ENCODE measurements around the gene TMEM175. TPM values are rescaled to one million over a fixed set of nuclear protein-coding genes. Genes with fewer than 3 reads are reported as not detected.

Gene TMEM175
- total RNA-seq, 2 donors from 2014 or later, result 36.9 to 43.6 TPM

GRCh38 chr4:957581-958313, 25.5 kb downstream of the TMEM175 start:
- no peak overlapping the region for H3K4me3 Mint-ChIP-seq
- peak overlapping the region; percentile 29 for H3K27ac Mint-ChIP-seq
- no peak for ATAC-seq
- H3K27me3 Mint-ChIP-seq, result no peaks in the 10 kb centered on the region
- no peak for DNase-seq
- no peaks in the 10 kb centered on the region for H3K9me3 ChIP-seq (ENCODE audit: control insufficient read depth, low read length, poor library complexity, severe bottlenecking)
- H3K4me1 Mint-ChIP-seq, result peaks cover 2% of the 10 kb centered on the region
- no peaks in the 10 kb centered on the region for H3K36me3 Mint-ChIP-seq (ENCODE audit: low read depth)

GRCh38 chr4:958314-958665, 26.0 kb downstream of the TMEM175 start:
- H3K36me3 Mint-ChIP-seq (ENCODE audit: low read depth), result no peaks in the 10 kb centered on the region
- DNase-seq (no peak), ATAC-seq (no peak)
- H3K27ac Mint-ChIP-seq, result no peak overlapping the region
- H3K9me3 ChIP-seq (ENCODE audit: control insufficient read depth, low read length, poor library complexity, severe bottlenecking), result no peaks in the 10 kb centered on the region
- H3K27me3 Mint-ChIP-seq, result no peaks in the 10 kb centered on the region
- no peak overlapping the region for H3K4me3 Mint-ChIP-seq
- peaks cover 2% of the 10 kb centered on the region for H3K4me1 Mint-ChIP-seq

- DNase-seq, result no peak
- Mint-ChIP-seq H3K27ac (no peak overlapping the region), H3K27me3 (no peaks in the 10 kb centered on the region), H3K4me1 (peaks cover 2% of the 10 kb centered on the region), H3K36me3 (ENCODE audit: low read depth) (no peaks in the 10 kb centered on the region), H3K4me3 (no peak overlapping the region)
- ATAC-seq, result no peak
- no peaks in the 10 kb centered on the region for H3K9me3 ChIP-seq (ENCODE audit: control insufficient read depth, low read length, poor library complexity, severe bottlenecking)
Measured at GRCh38 chr4:958696-959337, 26.6 kb downstream of the TMEM175 start.

- Mint-ChIP-seq H3K36me3 (ENCODE audit: low read depth) (no peaks in the 10 kb centered on the region), H3K27me3 (no peaks in the 10 kb centered on the region), H3K27ac (no peak overlapping the region), H3K4me1 (peaks cover 2% of the 10 kb centered on the region), H3K4me3 (no peak overlapping the region)
- DNase-seq (no peak), ATAC-seq (no peak)
- no peaks in the 10 kb centered on the region for H3K9me3 ChIP-seq (ENCODE audit: control insufficient read depth, low read length, poor library complexity, severe bottlenecking)
Measured at GRCh38 chr4:959338-960139, 27.3 kb downstream of the TMEM175 start.

- Mint-ChIP-seq H3K4me3 (no peak overlapping the region), H3K36me3 (ENCODE audit: low read depth) (no peaks in the 10 kb centered on the region), H3K4me1 (peaks cover 2% of the 10 kb centered on the region), H3K27ac (no peak overlapping the region), H3K27me3 (no peaks in the 10 kb centered on the region)
- no peaks in the 10 kb centered on the region for H3K9me3 ChIP-seq (ENCODE audit: control insufficient read depth, low read length, poor library complexity, severe bottlenecking)
- no peak for ATAC-seq
- no peak for DNase-seq
Measured at GRCh38 chr4:960140-960635, 27.9 kb downstream of the TMEM175 start.

GRCh38 chr4:960636-961350, 28.5 kb downstream of the TMEM175 start:
- ATAC-seq, result no peak
- Mint-ChIP-seq H3K27me3 (no peaks in the 10 kb centered on the region), H3K36me3 (ENCODE audit: low read depth) (no peaks in the 10 kb centered on the region), H3K4me3 (no peak overlapping the region), H3K27ac (no peak overlapping the region), H3K4me1 (peaks cover 2% of the 10 kb centered on the region)
- no peaks in the 10 kb centered on the region for H3K9me3 ChIP-seq (ENCODE audit: control insufficient read depth, low read length, poor library complexity, severe bottlenecking)
- DNase-seq, result no peak

GRCh38 chr4:961351-962230, 29.3 kb downstream of the TMEM175 start:
- peaks cover 2% of the 10 kb centered on the region for H3K4me1 Mint-ChIP-seq
- ATAC-seq (no peak), DNase-seq (no peak)
- no peak overlapping the region for H3K27ac Mint-ChIP-seq
- H3K27me3 Mint-ChIP-seq, result no peaks in the 10 kb centered on the region
- no peaks in the 10 kb centered on the region for H3K9me3 ChIP-seq (ENCODE audit: control insufficient read depth, low read length, poor library complexity, severe bottlenecking)
- no peaks in the 10 kb centered on the region for H3K36me3 Mint-ChIP-seq (ENCODE audit: low read depth)
- no peak overlapping the region for H3K4me3 Mint-ChIP-seq

- no peaks in the 10 kb centered on the region for H3K4me1 Mint-ChIP-seq
- DNase-seq (no peak), ATAC-seq (no peak)
- H3K27ac Mint-ChIP-seq, result no peak overlapping the region
- H3K4me3 Mint-ChIP-seq, result no peak overlapping the region
- no peaks in the 10 kb centered on the region for H3K36me3 Mint-ChIP-seq (ENCODE audit: low read depth)
- H3K27me3 Mint-ChIP-seq, result no peaks in the 10 kb centered on the region
- no peaks in the 10 kb centered on the region for H3K9me3 ChIP-seq (ENCODE audit: control insufficient read depth, low read length, poor library complexity, severe bottlenecking)
Measured at GRCh38 chr4:962231-963208, 30.3 kb downstream of the TMEM175 start.

- H3K9me3 ChIP-seq (ENCODE audit: control insufficient read depth, low read length, poor library complexity, severe bottlenecking), result no peaks in the 10 kb centered on the region
- H3K27ac Mint-ChIP-seq, result no peak overlapping the region
- ATAC-seq (no peak), DNase-seq (no peak)
- H3K36me3 Mint-ChIP-seq (ENCODE audit: low read depth), result no peaks in the 10 kb centered on the region
- H3K4me1 Mint-ChIP-seq, result no peaks in the 10 kb centered on the region
- no peaks in the 10 kb centered on the region for H3K27me3 Mint-ChIP-seq
- no peak overlapping the region for H3K4me3 Mint-ChIP-seq
Measured at GRCh38 chr4:963276-964225, 31.3 kb downstream of the TMEM175 start.

GRCh38 chr4:964346-965025, 32.2 kb downstream of the TMEM175 start:
- Mint-ChIP-seq H3K36me3 (ENCODE audit: low read depth) (no peaks in the 10 kb centered on the region), H3K27ac (no peak overlapping the region), H3K4me1 (no peaks in the 10 kb centered on the region), H3K27me3 (no peaks in the 10 kb centered on the region), H3K4me3 (no peak overlapping the region)
- H3K9me3 ChIP-seq (ENCODE audit: control insufficient read depth, low read length, poor library complexity, severe bottlenecking), result no peaks in the 10 kb centered on the region
- ATAC-seq, result no peak
- DNase-seq, result no peak
